Measurements from ENCODE around the gene NOD2.

DNA sequence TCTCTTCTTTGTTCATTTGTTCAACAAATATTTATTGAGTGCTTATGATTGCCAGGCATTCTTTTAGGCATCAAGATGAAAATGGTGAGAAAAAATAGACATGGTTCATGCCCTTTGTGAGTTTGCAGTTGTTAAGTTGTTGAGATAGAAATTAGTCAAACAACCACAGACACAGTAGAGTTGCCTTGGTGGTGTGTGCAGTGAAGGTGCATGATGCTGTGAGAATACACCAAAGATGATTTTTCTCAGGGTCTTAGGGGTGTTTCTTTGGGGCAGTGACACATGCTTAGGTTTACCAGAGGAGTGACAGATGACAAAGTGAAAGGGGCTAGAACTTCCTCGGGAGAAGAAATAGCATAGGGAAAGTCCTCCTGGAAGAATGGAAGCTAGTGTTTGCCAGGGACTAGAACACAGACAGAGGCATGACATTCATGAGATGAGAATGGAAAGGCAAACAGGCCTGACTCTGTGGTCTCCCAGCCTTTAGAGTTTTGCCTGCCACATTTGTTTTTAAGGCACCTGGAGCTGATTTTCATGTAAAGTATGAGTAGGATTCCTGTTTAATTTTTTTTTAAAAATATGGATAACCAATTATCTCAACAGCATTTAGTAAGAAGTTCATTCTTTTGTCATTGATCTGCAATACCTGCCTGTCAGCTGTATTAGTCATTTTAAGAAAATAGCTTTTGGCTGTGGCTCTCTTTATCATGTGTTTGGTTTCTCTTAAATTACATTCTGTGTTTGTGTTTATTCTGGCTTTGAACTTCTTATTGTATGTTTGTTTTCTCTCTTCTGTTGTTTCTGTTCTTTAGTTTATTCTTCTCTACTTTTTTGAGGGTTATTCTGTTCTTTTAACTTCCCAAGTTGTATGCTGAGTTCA lies 85.1 kb downstream of the NOD2 start:
- no peak for TF ChIP-seq POLR2A (IDR thresholded peaks at IDR 0.05)
- TF ChIP-seq, protein P1, sequence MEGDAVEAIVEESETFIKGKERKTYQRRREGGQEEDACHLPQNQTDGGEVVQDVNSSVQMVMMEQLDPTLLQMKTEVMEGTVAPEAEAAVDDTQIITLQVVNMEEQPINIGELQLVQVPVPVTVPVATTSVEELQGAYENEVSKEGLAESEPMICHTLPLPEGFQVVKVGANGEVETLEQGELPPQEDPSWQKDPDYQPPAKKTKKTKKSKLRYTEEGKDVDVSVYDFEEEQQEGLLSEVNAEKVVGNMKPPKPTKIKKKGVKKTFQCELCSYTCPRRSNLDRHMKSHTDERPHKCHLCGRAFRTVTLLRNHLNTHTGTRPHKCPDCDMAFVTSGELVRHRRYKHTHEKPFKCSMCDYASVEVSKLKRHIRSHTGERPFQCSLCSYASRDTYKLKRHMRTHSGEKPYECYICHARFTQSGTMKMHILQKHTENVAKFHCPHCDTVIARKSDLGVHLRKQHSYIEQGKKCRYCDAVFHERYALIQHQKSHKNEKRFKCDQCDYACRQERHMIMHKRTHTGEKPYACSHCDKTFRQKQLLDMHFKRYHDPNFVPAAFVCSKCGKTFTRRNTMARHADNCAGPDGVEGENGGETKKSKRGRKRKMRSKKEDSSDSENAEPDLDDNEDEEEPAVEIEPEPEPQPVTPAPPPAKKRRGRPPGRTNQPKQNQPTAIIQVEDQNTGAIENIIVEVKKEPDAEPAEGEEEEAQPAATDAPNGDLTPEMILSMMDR (IDR thresholded peaks at IDR 0.05), result no peak

Data from uterus (tissue), 2 donors.